Body of pancreas (tissue), 4 donors: ENCODE results near the gene MAP4K3. TPM values are rescaled to one million over a fixed set of nuclear protein-coding genes. Genes with fewer than 3 reads are reported as not detected.

Experiments
- ATAC-seq: fragments of 150-250 bp; one replicate; pipeline ENCODE4 v1.9.1; 2016
- DNase-seq, 4 donors: peaks; one replicate each; pipeline ENCODE4 v3.0.0-alpha.2; 2019
- H3K27ac ChIP-seq, 4 donors: fragments of 200-600 bp; sonication (generic); 1 replicate in 3 of 4; 2 replicates in 1 of 4; pipeline versions ENCODE4 v1.5.1 to v1.6.1; 2016 to 2019; ENCODE audit warnings: mild to moderate bottlenecking in 1 of 4, mixed read lengths in 1 of 4, moderate library complexity in 1 of 4
- H3K27me3 ChIP-seq, 2 donors: fragments of 200-600 bp; sonication (generic); one replicate each; pipeline ENCODE4 v1.6.0; 2016; ENCODE audit warnings: mild to moderate bottlenecking in 1 of 2
- H3K36me3 ChIP-seq, 2 donors: fragments of 200-600 bp; sonication (generic); replicated peaks in 1 of 2; 2 replicates each; pipeline ENCODE4 v1.5.1; 2016; ENCODE audit warnings: low read depth in 2 of 2; ENCODE audit not compliant: insufficient read depth in 1 of 2
- H3K4me1 ChIP-seq: fragments of 200-600 bp; sonication (generic); one replicate; pipeline ENCODE4 v1.6.0; 2016
- H3K4me3 ChIP-seq, 2 donors: fragments of 200-600 bp; sonication (generic); 1 replicate in 1 of 2; 2 replicates in 1 of 2; pipeline ENCODE4 v1.5.1; 2016 to 2019
- H3K9me3 ChIP-seq, 3 donors: fragments of 200-600 bp; sonication (generic); 1 replicate in 2 of 3; 2 replicates in 1 of 3; pipeline ENCODE4 v1.5.1; 2016
- CTCF ChIP-seq, 7 experiments: fragments of 450-650 bp in 4 of 7; fragments of 200-600 bp in 3 of 7; sonication (generic) in 3 of 7; IDR thresholded peaks; one replicate each; pipeline ENCODE4 v1.5.1; 2016 to 2019; ENCODE audit warnings: antibody characterized with exemption in 7 of 7
- POLR2A ChIP-seq, 3 donors: fragments of 450-650 bp; IDR thresholded peaks; one replicate each; pipeline ENCODE4 v1.6.1; 2016; ENCODE audit warnings: antibody characterized with exemption in 3 of 3, mild to moderate bottlenecking in 2 of 3
- WGBS, 2 donors: methylation state at CpG; one replicate each; pipeline ENCODE4 v1.1.5; 2017; 5-methylcytosine and 5-hydroxymethylcytosine counted together
- intact Hi-C: fragments of 100-400 bp; cut with DNase I; formaldehyde crosslinking; loops from one replicate; pipeline ENCODE4 v1.15.1; 2023
- total RNA-seq, 2 donors: library from RNA; depleted of rRNA; stranded (reverse); fragments of >200 nt; gene quantifications; one replicate each; pipeline ENCODE4 v1.1.0, GENCODE V29; 2016

The MAP4K3 gene
- total RNA-seq, 2 donors from 2014 or later = 50.6 to 54.4 TPM

GRCh38 chr2:39483534-39483933 is 46.4 kb upstream of the MAP4K3 start:
- no peak overlapping the region for H3K4me3 ChIP-seq
- no peak overlapping the region for H3K27ac ChIP-seq
- intact Hi-C loops = no loop called here
- DNase-seq (no peak), ATAC-seq (no peak)
- no peaks in the 10 kb centered on the region for H3K27me3 ChIP-seq
- H3K36me3 ChIP-seq = no peaks in the 10 kb centered on the region
- no peaks in the 10 kb centered on the region for H3K4me1 ChIP-seq
- WGBS, 2 donors = 51 to 53% methylated on average over 3 of the region's 3 CpGs
- TF ChIP-seq POLR2A (IDR thresholded peaks at IDR 0.05) (no peak), CTCF (IDR thresholded peaks at IDR 0.05) (no peak)
- no peaks in the 10 kb centered on the region for H3K9me3 ChIP-seq

GRCh38 chr2:39481611-39482010 is 44.5 kb upstream of the MAP4K3 start:
- 90 to 93% methylated on average over 2 of the region's 2 CpGs for WGBS, 2 donors
- intact Hi-C loops = no loop called here
- TF ChIP-seq POLR2A (IDR thresholded peaks at IDR 0.05) = no peak
- TF ChIP-seq CTCF (IDR thresholded peaks at IDR 0.05) = no peak
- DNase-seq (no peak), ATAC-seq (no peak)
- Histone ChIP-seq H3K36me3 (no peaks in the 10 kb centered on the region), H3K9me3 (no peaks in the 10 kb centered on the region), H3K4me1 (no peaks in the 10 kb centered on the region), H3K27ac (no peak overlapping the region), H3K27me3 (no peaks in the 10 kb centered on the region), H3K4me3 (no peak overlapping the region)

DNA sequence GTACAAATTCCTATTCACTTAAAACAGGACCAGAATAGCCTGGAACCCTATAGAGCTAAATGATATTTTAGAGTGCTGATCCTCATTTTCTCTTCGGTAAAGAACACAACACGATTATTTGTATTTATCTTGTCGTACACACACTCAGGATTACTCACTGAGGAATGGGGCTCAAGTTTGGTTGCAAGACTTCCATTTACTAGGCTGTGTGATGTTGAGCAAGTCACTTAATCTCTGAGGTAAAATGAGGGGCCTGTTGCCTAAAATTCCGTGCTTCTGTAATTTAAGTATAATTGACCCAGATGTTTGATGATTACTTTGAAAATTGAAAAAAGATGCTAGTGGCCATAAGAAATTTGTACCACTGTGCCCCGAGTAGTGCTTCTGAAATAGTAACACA is 42.6 kb upstream of the MAP4K3 start:
- no peak for DNase-seq
- no peak overlapping the region for H3K27ac ChIP-seq
- TF ChIP-seq POLR2A (IDR thresholded peaks at IDR 0.05) = no peak
- ATAC-seq = no peak
- H3K36me3 ChIP-seq = no peaks in the 10 kb centered on the region
- intact Hi-C loops = no loop called here
- no peak overlapping the region for H3K4me3 ChIP-seq
- WGBS, 2 donors = 94 to 95% methylated on average over 5 of the region's 5 CpGs
- H3K4me1 ChIP-seq = no peaks in the 10 kb centered on the region
- no peaks in the 10 kb centered on the region for H3K27me3 ChIP-seq
- H3K9me3 ChIP-seq = no peaks in the 10 kb centered on the region

DNA sequence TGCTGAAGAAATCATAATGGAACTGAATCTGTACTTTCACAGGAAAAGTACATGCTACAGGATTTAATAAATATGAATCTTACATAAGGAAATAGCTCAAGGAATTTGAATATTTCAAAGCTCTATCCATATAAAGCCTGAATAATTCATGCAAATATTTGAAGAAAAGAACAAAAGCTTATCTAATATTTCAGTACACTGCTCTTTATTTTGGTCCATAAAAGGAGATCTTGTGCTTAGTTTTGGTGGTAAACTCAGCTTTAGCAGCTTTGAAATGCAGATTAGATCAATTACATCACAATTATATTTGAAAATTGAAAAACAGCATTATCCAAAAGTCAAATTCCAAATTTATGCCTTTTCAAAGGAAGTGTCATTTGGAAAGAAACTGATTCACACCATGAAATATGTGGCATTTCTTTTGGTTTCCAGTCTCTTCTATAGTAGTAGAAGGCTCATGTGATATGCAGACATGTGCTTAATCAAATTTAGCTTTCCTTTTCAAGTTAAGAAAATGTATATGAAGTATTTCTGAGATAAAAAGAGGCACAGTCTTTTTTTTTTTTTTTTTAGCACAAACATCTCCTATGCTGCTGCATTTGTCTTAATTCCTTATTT is 42.1 kb upstream of the MAP4K3 start:
- ATAC-seq (no peak), DNase-seq (no peak)
- H3K9me3 ChIP-seq = no peaks in the 10 kb centered on the region
- TF ChIP-seq POLR2A (IDR thresholded peaks at IDR 0.05) (no peak), CTCF (IDR thresholded peaks at IDR 0.05) (no peak)
- H3K4me3 ChIP-seq = no peak overlapping the region
- H3K27ac ChIP-seq = no peak overlapping the region
- no peaks in the 10 kb centered on the region for H3K4me1 ChIP-seq
- intact Hi-C loops = no loop called here
- H3K36me3 ChIP-seq = no peaks in the 10 kb centered on the region
- H3K27me3 ChIP-seq = no peaks in the 10 kb centered on the region

- Histone ChIP-seq H3K27me3 (no peaks in the 10 kb centered on the region), H3K9me3 (no peaks in the 10 kb centered on the region), H3K27ac (no peak overlapping the region), H3K4me1 (no peaks in the 10 kb centered on the region), H3K4me3 (no peak overlapping the region), H3K36me3 (no peaks in the 10 kb centered on the region)
- ATAC-seq = no peak
- intact Hi-C loops = no loop called here
- WGBS, 2 donors = 81 to 92% methylated on average over 4 of the region's 4 CpGs
- no peak for DNase-seq
- TF ChIP-seq CTCF (IDR thresholded peaks at IDR 0.05) (no peak), POLR2A (IDR thresholded peaks at IDR 0.05) (no peak)
These were observed 39.4 kb upstream of the MAP4K3 start for GRCh38 chr2:39476524-39476923.
